GM08714 (cell line): ENCODE measurements around the gene ETV4.
A peak's percentile ranks its signal among the peaks of the same experiment; 100 is the strongest.
"Not testable (repeated sequence)": the region's sequence is repeated elsewhere in the genome, so short reads cannot be mapped to it uniquely, and the experiment has no call there.

Experiments
- H3K4me3 ChIP-seq: fragments of 200-500 bp; sonication (Bioruptor generic); 2 replicates; pipeline ENCODE4 v1.5.1; 2014; ENCODE audit warnings: mild to moderate bottlenecking, low read length, inconsistent platforms
- ZNF274 ChIP-seq: IDR thresholded peaks from 2 replicates; pipeline ENCODE4 v1.6.1; 2012; ENCODE audit warnings: mild to moderate bottlenecking, low read depth, low read length

ETV4 gene

DNA sequence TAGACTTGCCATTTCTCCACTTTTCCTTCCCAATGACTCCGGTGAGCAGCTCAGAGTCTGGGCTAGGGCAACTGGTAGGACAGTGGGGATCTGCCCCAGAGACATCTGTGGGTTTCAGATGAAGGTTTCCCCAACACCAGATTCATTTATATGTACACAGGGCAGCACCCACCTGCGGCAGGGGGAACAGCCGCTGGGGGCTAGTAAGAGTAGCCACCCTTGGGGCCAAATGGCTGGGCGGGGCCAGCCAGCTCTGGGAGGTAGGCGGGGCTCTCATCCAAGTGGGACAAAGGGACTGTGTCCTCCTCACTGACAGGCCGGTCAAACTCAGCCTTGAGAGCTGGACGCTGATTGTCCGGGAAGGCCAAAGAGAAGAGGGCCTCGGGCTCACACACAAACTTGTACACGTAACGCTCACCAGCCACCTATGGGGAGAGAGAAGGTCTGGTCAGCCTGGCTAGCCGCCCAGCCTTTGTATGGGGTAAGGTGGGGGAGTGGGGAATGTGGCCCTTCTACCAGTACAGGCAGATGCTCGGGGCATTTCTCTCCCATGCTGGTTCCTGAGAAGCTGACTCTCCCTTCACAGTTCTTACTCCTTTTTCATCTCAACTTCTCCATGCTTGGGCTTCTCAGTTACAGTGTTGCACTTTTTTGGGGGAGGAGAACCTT is 17.7 kb downstream of the ETV4 start:
- TF ChIP-seq ZNF274, result no peak
- no peak overlapping the region for H3K4me3 ChIP-seq

DNA sequence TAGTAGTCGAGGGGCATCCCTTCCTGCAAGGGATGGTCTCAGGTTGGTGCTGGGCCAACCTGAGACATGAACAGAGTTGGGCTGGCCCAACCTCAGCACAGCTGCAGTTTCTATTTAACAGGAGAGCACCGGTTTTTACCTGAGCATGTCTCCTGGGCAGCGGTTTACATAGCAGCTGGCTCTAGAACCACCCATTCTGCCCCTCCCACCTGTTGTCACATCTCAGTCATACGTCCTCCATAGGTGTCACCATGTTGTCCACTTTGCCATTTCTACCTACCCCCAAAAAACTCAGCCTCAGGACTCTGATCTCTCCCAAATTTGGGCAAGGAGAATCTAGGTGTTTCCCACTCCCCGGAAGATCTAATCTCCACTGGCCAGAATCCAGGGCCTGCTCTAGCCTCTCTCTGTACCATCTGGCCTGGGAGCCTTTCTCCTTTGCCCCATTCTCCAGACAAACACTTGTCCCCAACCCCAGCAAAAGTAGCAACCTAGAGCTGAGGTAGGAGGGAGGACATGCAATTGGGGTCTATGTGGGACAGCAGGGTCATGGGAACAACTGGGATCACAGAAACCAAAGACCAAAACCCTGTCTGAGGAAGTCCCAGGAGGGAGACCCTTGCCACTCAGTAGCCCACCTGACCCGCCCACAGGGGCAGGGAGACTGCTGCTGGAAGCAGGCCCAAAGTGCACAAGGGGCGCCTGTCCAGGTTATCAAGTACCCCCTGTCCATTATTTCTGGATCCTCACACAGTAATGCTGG is 19.1 kb downstream of the ETV4 start:
- H3K4me3 ChIP-seq, result no peak overlapping the region
- TF ChIP-seq ZNF274, result no peak

DNA sequence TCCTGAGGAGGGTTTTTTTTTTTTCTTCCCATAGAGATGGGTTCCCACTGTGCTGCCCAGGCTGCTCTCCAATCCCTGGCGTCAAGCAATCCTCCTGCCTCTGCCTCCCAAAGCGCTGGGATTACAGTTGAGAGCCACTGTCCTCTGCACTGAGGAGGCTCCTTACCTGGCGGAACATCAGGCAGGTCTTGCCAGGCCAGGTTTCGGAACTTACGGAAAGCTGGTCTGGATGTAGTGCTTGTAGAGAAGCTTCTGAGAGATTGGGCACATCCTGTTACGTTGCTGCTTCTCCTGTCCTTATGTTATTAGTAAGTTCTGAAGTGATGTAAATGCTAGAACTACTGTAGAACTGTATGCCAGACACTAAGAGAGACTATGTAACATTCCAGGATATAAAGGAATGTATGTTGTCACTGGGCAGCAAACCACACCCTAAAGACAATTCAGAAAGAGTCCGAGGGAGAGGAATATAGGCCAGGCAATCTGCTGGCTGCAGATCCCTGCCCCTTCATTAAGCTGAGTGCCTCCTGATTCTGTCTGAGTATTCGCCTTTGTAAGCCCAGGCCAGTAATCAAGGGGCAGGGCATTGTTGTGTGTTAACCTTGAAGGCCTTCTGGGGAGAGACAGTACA is 21.1 kb downstream of the ETV4 start:
- no peak overlapping the region for H3K4me3 ChIP-seq
- TF ChIP-seq ZNF274, result no peak

DNA sequence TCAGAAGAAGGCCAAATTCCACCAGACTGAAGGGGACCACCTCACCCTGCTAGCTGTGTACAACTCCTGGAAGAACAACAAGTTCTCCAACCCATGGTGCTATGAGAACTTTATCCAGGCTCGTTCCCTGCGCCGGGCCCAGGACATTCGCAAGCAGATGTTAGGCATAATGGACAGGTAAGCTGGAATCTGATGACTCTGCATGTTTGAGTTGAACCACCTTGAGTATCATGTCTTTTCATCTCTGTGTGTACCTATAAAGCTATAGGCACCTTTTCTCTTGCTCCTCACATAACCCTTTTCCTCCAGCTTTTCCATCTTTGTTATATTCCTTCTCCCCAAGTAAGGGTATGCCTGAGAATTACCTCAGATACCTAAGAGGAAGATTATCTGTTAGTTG is 24.8 kb downstream of the ETV4 start:
- TF ChIP-seq ZNF274, result no peak
- H3K4me3 ChIP-seq, result no peak overlapping the region

DNA sequence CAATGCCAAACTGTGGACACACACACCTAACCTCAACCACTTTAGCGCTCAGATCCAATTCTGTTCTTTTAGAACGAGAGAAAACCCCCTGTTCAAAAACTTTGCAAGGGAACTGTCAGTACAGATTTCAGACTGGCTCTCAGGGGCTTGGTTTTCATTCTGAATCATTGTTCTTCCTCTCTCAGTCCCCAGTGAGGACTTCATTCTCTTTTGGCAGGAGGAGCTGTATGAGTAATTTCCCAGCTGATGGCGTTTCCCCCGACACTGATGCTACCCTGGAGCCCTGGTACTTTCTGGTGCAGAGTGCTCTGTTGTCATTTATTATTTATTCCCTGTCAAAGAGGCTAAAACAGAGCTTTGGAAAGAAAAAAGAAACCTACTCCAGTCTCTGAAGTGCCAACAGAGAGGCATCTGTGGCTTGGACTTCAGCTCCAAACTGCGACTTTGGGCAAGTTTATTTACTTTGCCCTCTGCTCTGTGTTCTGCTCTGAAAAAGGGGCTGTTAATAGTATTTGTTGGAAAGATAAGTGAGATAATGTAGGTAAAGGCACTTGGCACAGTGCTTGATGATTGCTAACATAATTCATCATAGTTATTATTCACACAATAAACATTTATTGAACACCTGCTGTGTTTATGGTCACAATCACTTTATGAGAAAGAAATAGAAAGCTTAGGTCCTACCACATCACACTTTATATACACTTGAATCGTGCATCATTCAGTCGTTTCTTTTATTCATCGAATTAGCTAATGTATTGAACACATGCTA is 28.3 kb downstream of the ETV4 start:
- H3K4me3 ChIP-seq, result no peak overlapping the region

DNA sequence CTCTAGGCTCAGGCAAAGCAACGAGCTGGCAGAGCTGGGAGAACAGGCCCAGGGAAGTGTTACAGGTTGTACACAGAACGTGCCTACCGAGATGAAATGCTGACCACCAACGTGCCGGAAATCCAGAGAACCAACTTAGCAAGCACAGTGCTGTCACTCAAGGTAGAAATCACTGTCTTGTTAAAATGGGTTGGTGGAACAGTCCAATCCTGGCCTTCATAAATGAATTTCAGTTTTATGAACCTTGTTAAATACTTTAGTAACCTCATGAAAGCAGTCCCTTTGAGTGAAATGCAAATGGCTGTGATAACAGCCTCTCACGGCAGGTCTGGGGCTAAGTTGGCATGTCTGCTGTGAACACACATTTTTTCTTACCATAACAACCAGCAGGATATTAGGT is 29.0 kb downstream of the ETV4 start:
- no peak overlapping the region for H3K4me3 ChIP-seq
- TF ChIP-seq ZNF274, result no peak

More for the DNA sequence above, 28.3 kb downstream of the ETV4 start:
- TF ChIP-seq ZNF274, result no peak

DNA sequence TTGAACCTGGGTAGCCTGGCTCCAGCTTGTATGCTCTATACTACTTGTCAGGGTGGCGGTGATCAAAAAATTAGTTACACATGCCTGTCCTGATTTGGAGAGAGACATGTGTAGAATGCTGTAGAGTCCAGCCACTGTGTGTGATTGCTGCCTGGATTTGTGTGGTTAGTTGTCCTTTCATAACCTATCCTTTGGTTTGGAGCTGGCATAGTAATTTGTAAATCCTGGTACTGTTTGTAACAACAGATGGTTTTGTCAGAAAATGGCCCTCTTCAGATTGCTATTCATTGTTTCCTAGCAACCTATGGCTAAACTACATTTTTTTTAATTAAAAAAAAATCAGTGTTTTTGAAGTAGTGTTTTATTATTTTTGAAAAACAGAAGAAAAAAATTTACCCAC is 30.5 kb downstream of the ETV4 start:
- H3K4me3 ChIP-seq, result no peak overlapping the region
- TF ChIP-seq ZNF274, result no peak

DNA sequence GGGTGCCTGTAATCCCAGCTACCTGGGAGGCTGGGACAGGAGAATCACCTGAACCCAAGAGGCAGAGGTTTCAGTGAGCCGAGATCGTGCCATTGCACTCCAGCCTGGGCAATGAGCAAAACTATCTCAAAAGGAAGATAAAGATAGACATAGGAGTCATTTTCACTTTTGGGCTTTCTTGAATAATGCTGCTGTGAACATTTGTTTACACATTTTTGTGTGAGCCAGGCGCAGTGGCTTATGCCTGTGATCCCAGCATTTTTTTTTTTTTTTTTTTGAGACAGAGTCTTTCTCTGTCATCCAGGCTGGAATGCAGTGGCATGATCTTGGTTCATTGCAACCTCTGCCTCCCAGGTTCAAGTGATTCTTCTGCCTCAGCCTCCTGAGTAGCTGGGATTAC is 34.9 kb downstream of the ETV4 start:
- not testable (repeated sequence) for H3K4me3 ChIP-seq

DNA sequence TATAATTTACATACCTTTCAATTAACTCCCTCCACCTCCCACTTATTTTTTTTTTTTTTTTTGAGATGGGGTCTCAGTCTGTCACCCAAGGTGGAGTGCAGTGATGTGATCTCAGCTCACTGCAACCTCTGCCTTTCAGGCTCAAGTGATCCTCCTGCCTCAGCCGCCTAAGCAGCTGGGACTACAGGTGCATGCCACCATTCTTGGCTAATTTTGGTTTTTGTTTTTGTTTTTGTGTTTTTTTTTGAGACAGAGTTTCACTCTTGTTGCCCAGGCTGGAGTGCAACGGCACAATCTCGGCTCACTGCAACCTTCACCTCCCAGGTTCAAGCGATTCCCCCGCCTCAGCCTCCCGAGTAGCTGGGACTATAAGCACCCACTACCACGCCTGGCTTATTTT is 36.7 kb downstream of the ETV4 start:
- not testable (repeated sequence) for H3K4me3 ChIP-seq

DNA sequence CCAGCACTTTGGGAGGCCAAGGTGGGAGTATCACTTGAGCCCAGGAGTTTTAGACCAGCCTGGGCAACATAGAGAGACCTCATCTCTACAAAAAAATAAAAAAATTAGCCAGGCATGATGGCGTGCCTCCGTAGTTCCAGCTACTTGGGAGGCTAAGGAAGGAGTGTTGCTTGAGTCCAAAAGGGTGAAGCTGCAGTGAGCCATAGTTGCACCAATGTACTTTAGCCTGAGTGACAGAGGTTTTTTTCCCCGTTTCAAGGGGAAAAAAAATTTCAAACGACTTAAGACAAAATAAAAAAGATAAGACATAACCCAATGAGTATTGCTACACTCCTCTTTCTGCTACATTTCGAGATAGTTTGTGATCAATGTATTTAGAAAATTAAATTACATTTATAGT is 55.5 kb downstream of the ETV4 start:
- no peak overlapping the region for H3K4me3 ChIP-seq
- TF ChIP-seq ZNF274, result no peak

DNA sequence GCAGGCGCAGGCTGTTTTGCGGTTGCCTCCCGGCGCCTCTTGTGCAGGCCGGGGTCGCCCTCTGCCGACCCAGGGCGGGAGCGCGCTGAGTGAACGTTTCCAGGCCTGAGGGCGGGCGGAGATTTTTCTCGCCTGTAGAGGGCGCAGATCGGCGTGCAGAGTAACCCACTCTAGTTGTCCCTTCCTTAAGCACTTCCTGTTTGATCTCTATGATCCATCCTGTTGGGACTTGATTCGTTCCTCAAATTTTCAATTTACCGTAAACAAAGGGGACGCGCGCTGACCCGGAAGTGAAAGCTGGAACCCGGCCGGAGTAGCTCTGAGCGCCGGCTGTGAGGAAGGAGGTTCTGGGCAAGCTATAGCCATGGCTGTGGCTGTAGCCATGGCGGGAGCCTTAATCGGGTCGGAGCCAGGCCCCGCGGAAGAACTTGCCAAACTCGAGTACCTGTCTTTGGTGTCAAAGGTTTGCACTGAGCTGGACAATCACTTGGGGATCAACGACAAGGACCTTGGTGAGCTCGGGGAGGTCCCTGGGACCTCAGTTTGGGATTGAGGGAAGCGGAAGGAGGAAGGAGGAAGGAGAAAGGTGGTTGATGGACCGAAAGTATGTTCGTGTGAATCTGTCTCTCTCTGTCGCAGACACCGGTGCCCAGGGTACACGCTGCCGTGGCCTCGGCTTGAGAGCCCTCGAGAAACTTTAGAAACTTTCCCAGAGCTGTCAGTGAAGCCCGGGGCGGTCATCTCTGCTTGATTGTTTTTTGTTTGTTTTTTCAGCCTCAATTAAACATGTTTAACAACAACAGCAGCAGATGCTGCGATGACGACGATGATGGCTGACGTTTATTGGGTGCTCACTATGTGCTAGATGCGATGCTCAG is 62.2 kb downstream of the ETV4 start, which contains the start of gene DHX8:
Gene DHX8 (plus strand): TSS at position 302 of the 878 bp plus-strand sequence. CDS start 63 bp downstream, at position 365.
- peak within 1 kb of the TSS; percentile 64 for H3K4me3 ChIP-seq
- TF ChIP-seq ZNF274, result no peak

DNA sequence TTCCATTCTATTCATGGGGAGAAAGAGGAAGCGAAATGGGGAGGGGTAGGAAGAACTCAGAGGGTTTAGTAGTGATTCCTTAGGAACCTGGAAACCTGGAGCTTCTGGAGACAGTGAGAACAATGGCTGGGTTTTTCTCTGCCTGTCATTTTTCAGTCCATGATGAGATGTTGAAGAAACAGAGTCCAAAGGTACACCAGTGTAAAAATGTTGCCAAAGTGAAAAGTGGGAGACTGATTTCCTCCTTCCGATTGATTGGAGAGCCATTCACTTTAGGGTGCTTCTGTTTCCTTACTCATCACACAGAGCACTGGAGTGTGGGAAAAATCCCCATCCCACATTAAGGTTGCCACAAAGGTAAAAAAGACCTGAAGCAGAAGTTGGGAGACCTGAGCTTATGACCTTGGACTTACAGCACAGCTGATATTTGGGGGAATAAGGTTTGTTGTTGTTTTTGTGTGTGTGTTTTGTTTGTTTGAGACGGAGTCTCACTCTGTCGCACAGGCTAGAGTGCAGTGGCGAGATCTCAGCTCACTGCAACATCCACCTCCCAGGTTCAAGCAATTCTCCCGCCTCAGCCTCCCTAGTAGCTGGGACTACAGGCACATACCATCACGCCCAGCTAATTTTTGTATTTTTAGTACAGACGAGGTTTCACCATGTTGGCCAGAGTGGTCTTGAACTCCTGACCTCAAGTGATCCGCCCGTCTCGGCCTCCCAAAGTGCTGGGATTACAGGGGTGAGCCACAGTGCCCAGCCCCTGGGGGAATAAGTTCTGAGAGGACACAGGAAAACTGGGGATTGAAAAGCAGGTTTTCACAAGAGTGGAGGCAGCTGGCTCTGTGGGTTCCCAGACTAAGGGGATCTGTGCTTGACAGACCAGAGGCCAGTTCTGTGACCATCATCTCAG is 63.8 kb downstream of the ETV4 start:
- TF ChIP-seq ZNF274, result no peak
- H3K4me3 ChIP-seq, result no peak overlapping the region

DNA sequence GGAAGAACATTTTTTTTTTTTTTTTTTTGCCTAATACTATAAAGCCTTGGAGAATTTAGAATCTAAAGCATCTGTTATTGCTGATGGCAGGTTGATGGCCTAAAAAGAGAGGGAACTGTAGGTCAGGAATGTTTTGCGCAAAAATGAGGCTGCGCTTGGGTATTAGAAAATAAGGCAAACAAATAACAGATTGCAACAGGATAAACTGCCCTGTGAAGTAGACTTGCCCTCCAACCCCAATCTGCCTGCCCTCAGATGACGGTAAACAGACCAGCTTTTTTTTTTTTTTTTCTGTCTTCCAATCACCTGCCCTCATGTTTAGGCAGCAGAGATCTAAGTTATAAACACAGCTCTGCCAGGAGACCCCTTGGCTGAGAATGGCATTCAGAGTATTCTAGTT is 66.2 kb downstream of the ETV4 start:
- no peak for TF ChIP-seq ZNF274

More for the DNA sequence above, 66.2 kb downstream of the ETV4 start:
- H3K4me3 ChIP-seq, result no peak overlapping the region
